Glutamatergic neuron (in vitro differentiated cells): Measurements from ENCODE around the gene CHRNA7. TPM values are rescaled to one million over a fixed set of nuclear protein-coding genes. Genes with fewer than 3 reads are reported as not detected.

Source experiments
- DNase-seq: peaks from one replicate; pipeline ENCODE4 v3.0.0; 2022
- H3K27ac Mint-ChIP-seq: one replicate; pipeline ENCODE4 v1.8.0; 2020; ENCODE audit warnings: mild to moderate bottlenecking, mixed read lengths, inconsistent platforms; ENCODE audit not compliant: unreplicated experiment
- H3K27me3 Mint-ChIP-seq: one replicate; pipeline ENCODE4 v1.8.0; 2020; ENCODE audit warnings: mild to moderate bottlenecking, moderate library complexity, mixed read lengths, inconsistent platforms; ENCODE audit not compliant: unreplicated experiment
- H3K36me3 Mint-ChIP-seq: one replicate; pipeline ENCODE4 v1.8.0; 2020; ENCODE audit warnings: mild to moderate bottlenecking, mixed read lengths, inconsistent platforms; ENCODE audit not compliant: unreplicated experiment
- H3K4me1 Mint-ChIP-seq: one replicate; pipeline ENCODE4 v1.8.0; 2020; ENCODE audit warnings: mild to moderate bottlenecking, low read depth, mixed read lengths, inconsistent platforms; ENCODE audit not compliant: unreplicated experiment
- H3K4me3 Mint-ChIP-seq: one replicate; pipeline ENCODE4 v1.8.0; 2020; ENCODE audit warnings: mild to moderate bottlenecking, mixed read lengths, inconsistent platforms; ENCODE audit not compliant: unreplicated experiment
- H3K9me3 Mint-ChIP-seq: one replicate; pipeline ENCODE4 v1.8.0; 2020; ENCODE audit warnings: mild to moderate bottlenecking, moderate library complexity, mixed read lengths, inconsistent platforms; ENCODE audit not compliant: unreplicated experiment
- CTCF ChIP-seq: fragments of 200-600 bp; sonication (generic); IDR thresholded peaks from one replicate; pipeline ENCODE4 v1.5.0; 2021; ENCODE audit not compliant: partially characterized antibody, unreplicated experiment
- total RNA-seq: library from RNA; stranded (reverse); fragmentation: NEBNext Ultra II Directional; extraction: Animal tissue kit (Norgen Biotek cat#: 25700); gene quantifications from one replicate; pipeline ENCODE4 v1.2.1, GENCODE V29; 2021; ENCODE audit not compliant: unreplicated experiment

Gene CHRNA7
- total RNA-seq, 1 donor from 2014 or later = 19.1 TPM

GRCh38 chr15:32119286-32119685, 89.0 kb downstream of the CHRNA7 start:
- H3K27ac Mint-ChIP-seq = no peak overlapping the region
- H3K9me3 Mint-ChIP-seq = no peaks in the 10 kb centered on the region
- no peak for DNase-seq
- H3K4me1 Mint-ChIP-seq = peaks cover 2% of the 10 kb centered on the region
- H3K27me3 Mint-ChIP-seq = no peaks in the 10 kb centered on the region
- TF ChIP-seq CTCF = no peak
- H3K4me3 Mint-ChIP-seq = no peak overlapping the region
- H3K36me3 Mint-ChIP-seq = no peaks in the 10 kb centered on the region

- peaks cover 2% of the 10 kb centered on the region for H3K4me1 Mint-ChIP-seq
- H3K27me3 Mint-ChIP-seq = no peaks in the 10 kb centered on the region
- no peak overlapping the region for H3K27ac Mint-ChIP-seq
- no peak for DNase-seq
- no peaks in the 10 kb centered on the region for H3K9me3 Mint-ChIP-seq
- no peaks in the 10 kb centered on the region for H3K36me3 Mint-ChIP-seq
- TF ChIP-seq CTCF = no peak
- H3K4me3 Mint-ChIP-seq = no peak overlapping the region
Observed at GRCh38 chr15:32119694-32120330, 89.5 kb downstream of the CHRNA7 start.

- no peak for TF ChIP-seq CTCF
- Mint-ChIP-seq H3K4me3 (no peak overlapping the region), H3K36me3 (no peaks in the 10 kb centered on the region), H3K27ac (peak overlapping the region; percentile 7), H3K9me3 (no peaks in the 10 kb centered on the region), H3K27me3 (no peaks in the 10 kb centered on the region), H3K4me1 (peaks cover 2% of the 10 kb centered on the region)
- DNase-seq = no peak
Observed at GRCh38 chr15:32120577-32121383, 90.5 kb downstream of the CHRNA7 start.

GRCh38 chr15:32121384-32121695, 91.0 kb downstream of the CHRNA7 start:
- Mint-ChIP-seq H3K4me1 (peaks cover 2% of the 10 kb centered on the region), H3K27ac (no peak overlapping the region), H3K4me3 (no peak overlapping the region), H3K36me3 (no peaks in the 10 kb centered on the region), H3K9me3 (no peaks in the 10 kb centered on the region), H3K27me3 (no peaks in the 10 kb centered on the region)
- TF ChIP-seq CTCF = no peak
- DNase-seq = no peak

GRCh38 chr15:32122013-32122412, 91.7 kb downstream of the CHRNA7 start:
- Mint-ChIP-seq H3K9me3 (no peaks in the 10 kb centered on the region), H3K36me3 (no peaks in the 10 kb centered on the region), H3K27ac (no peak overlapping the region), H3K27me3 (no peaks in the 10 kb centered on the region), H3K4me3 (no peak overlapping the region), H3K4me1 (peaks cover 2% of the 10 kb centered on the region)
- no peak for TF ChIP-seq CTCF
- DNase-seq = no peak
